ENCODE data around the gene SEPTIN8. TPM values are rescaled to one million over a fixed set of nuclear protein-coding genes. Genes with fewer than 3 reads are reported as not detected.

SEPTIN8 gene
- total RNA-seq (2021) (22.3 and 24.2 TPM in 2 replicates), Bru-seq, nascent RNA (percentile 41 among the genes with signal in this experiment), BruChase-seq, experiment 1, labeled RNA remaining after a 2-hour chase (percentile 54 among the genes with signal in this experiment), BruChase-seq, experiment 2, labeled RNA remaining after a 6-hour chase (percentile 61 among the genes with signal in this experiment)
- long read RNA-seq, full-length matches to known transcripts, result 11 of 19 reads
- long read RNA-seq, partial matches to known transcripts, result 2 of 19 reads
- long read RNA-seq, other reads (novel, unspliced or antisense), result 6 of 19 reads

- Histone ChIP-seq H3K4me1 (replicated peaks; ENCODE audit: insufficient read depth) (peaks cover 15% of the 10 kb centered on the region), H3K4me2 (peak within 1 kb of the TSS; percentile 94), H3K36me3 (ENCODE audit: low read depth) (no peaks in the 10 kb centered on the region), H3K27ac (no peak within 1 kb of the TSS), H2AFZ (peak within 1 kb of the TSS; percentile 98), H3K9me3 (ENCODE audit: insufficient read depth, low read depth) (no peaks in the 10 kb centered on the region), H3K79me2 (ENCODE audit: low read depth) (peaks cover 7% of the 10 kb centered on the region; the same call in 1 of the 2 replicates), H3K9me2 (ENCODE audit: insufficient read depth) (no peaks in the 10 kb centered on the region), H4K20me1 (ENCODE audit: insufficient read depth) (no peaks in the 10 kb centered on the region), H3K4me3 (peak within 1 kb of the TSS; percentile 81), H3K27me3 (ENCODE audit: insufficient read depth, low read depth) (no peaks in the 10 kb centered on the region; the same call in 1 of the 2 replicates), H3F3A (ENCODE audit: insufficient read depth, low read depth) (0 out of 2 replicates have a peak, but pooled peaks cover 5% of the 10 kb centered on the region)
- POLR2A ChIA-PET (ENCODE audit: unreplicated experiment), result interaction anchor here (0.5 to 0.6 kb wide), 2 partner anchors 20 to 28 kb away, joined by 4 to 8 read pairs; no protein-coding TSS in a partner anchor
- DNase-seq, result peak in 1 of 2 experiments; percentile 38
- CTCF ChIA-PET, result no interaction called here
- no TSS peak for BruUV-seq (replicated peaks)
- intact Hi-C loops (cut with micrococcal nuclease; ENCODE audit: unreplicated experiment), result no loop called here
- no peak for TF ChIP-seq EZH2 (IDR thresholded peaks at IDR 0.05; ENCODE audit: low read depth)
- TF ChIP-seq CTCF (conservative IDR thresholded peaks at IDR 0.05), result no peak
These were observed at the start of gene SEPTIN8 for GRCh38 chr5:132777209-132778069. SEPTIN8 (minus strand) TSS chr5:132777239; CDS start chr5:132777137, 102 bp downstream.

- POLR2A ChIA-PET (ENCODE audit: unreplicated experiment), result interaction anchor here (0.5 kb wide), 1 partner anchor 110 kb away, joined by 5 read pairs; no protein-coding TSS in a partner anchor
- no peak overlapping the region for H3K4me2 ChIP-seq
These were observed 49.5 kb upstream of the SEPTIN8 start for GRCh38 chr5:132826424-132827082.

More at GRCh38 chr5:132826424-132827082, 49.5 kb upstream of the SEPTIN8 start:
- BruUV-seq (replicated peaks), result no TSS peak
- Histone ChIP-seq H3K4me1 (replicated peaks; ENCODE audit: insufficient read depth) (peaks cover 14% of the 10 kb centered on the region; the same call in 1 of the 2 replicates), H4K20me1 (ENCODE audit: insufficient read depth) (no peaks in the 10 kb centered on the region; the same call in 1 of the 2 replicates), H2AFZ (no peak overlapping the region), H3K27ac (no peak overlapping the region), H3K4me3 (no peak overlapping the region), H3K27me3 (ENCODE audit: insufficient read depth, low read depth) (no peaks in the 10 kb centered on the region), H3K9me3 (ENCODE audit: insufficient read depth, low read depth) (no peaks in the 10 kb centered on the region), H3K9me2 (ENCODE audit: insufficient read depth) (no peaks in the 10 kb centered on the region), H3K79me2 (ENCODE audit: low read depth) (peaks cover 17% of the 10 kb centered on the region), H3F3A (ENCODE audit: insufficient read depth, low read depth) (no peaks in the 10 kb centered on the region), H3K36me3 (ENCODE audit: low read depth) (no peaks in the 10 kb centered on the region)
- TF ChIP-seq CTCF (conservative IDR thresholded peaks at IDR 0.05), result no peak
- TF ChIP-seq EZH2 (IDR thresholded peaks at IDR 0.05; ENCODE audit: low read depth), result no peak
- CTCF ChIA-PET, result no interaction called here
- no peak for DNase-seq
- intact Hi-C loops (cut with micrococcal nuclease; ENCODE audit: unreplicated experiment), result no loop called here

All from PC-9 (cell line).